Measurements from ENCODE around the gene CHST6. TPM values are rescaled to one million over a fixed set of nuclear protein-coding genes. Genes with fewer than 3 reads are reported as not detected.
A peak's percentile ranks its signal among the peaks of the same experiment; 100 is the strongest.

Gene CHST6
- total and polyA plus RNA-seq, 10 of the 15 experiments (the other 5 are each of a cell fraction or from before 2014, with no cell fraction given) = 0.14 to 2.5 (median 0.51) TPM

GRCh38 chr16:75479421-75479990 is 15.7 kb downstream of the CHST6 start (continued):
- TF ChIP-seq, protein P1, sequence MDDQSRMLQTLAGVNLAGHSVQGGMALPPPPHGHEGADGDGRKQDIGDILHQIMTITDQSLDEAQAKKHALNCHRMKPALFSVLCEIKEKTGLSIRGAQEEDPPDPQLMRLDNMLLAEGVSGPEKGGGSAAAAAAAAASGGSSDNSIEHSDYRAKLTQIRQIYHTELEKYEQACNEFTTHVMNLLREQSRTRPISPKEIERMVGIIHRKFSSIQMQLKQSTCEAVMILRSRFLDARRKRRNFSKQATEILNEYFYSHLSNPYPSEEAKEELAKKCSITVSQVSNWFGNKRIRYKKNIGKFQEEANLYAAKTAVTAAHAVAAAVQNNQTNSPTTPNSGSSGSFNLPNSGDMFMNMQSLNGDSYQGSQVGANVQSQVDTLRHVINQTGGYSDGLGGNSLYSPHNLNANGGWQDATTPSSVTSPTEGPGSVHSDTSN (IDR thresholded peaks at IDR 0.05; ENCODE audit: insufficient replicate concordance, low read depth, low read length) = no peak
- TF ChIP-seq RAD21 (IDR thresholded peaks at IDR 0.05; ENCODE audit: insufficient read depth, low read depth, low read length) = no peak
- TF ChIP-seq IKZF2 (IDR thresholded peaks at IDR 0.05) = no peak

DNA sequence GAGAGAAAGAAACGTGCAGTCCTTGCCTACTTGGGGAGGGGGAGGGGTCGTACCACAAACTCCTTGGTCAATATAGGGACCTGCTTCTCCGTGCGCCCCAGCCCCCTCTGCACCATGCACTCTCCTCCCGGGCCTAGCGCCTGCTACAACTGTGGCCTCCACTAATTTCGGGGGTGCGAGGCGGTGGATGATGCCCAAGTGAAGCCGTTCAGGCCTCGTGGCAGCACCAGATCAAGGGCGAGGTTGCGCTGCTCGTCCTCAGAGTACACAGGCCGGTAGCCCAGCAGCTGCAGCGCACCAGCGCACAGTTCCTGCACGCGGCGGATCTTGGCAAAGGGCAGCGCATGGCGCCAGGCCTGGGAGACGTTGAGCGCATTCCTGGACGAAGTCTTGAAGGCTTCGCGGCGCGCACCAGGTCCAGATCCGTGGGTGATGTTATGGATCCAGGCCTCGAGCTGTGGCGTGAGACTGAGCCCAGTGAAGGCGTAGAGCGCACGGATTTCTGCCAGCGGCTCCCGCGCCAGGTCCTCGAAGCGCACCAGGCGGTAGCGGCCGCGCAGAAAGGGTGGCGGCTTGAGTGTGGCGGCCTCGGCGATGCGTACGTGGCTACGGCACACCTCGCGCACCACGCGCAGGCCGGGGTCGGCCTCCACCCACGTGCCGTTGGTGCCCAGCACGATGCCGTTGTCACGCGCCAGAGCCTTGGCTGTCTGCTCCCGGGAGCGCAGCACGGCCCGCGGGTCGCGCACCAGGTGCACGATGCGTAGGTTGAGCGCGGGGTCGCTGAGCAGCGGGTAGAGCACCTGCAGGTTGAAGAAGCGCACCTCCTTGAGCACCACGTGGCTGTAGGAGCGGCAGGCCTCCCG is 16.5 kb downstream of the CHST6 start:
- DNase-seq (ENCODE audit: low read depth, low spot score) (no peak), ATAC-seq (no peak), FAIRE-seq (no peak)
- RAD21 ChIA-PET (ENCODE audit: unreplicated experiment) = interaction anchor here (1.2 kb wide), 1 partner anchor 282 kb away, joined by 3 read pairs; no protein-coding TSS in a partner anchor
- Histone ChIP-seq H4K20me1 (ENCODE audit: control insufficient read depth, insufficient read depth) (no peaks in the 10 kb centered on the region), H3K9me3 (replicated peaks; ENCODE audit: control insufficient read depth, insufficient read depth, low read length) (no peaks in the 10 kb centered on the region), H3K4me3 (no peak overlapping the region), H3K79me2 (ENCODE audit: control insufficient read depth, insufficient read depth, low read length) (no peaks in the 10 kb centered on the region), H3K27ac (ENCODE audit: control insufficient read depth, insufficient read depth) (no peak overlapping the region), H2AFZ (ENCODE audit: control insufficient read depth, low read depth, low read length) (0 out of 2 replicates have a peak overlapping the region, but pooled peaks have one; percentile 11), H3K9ac (ENCODE audit: control insufficient read depth, insufficient read depth, low read length) (no peak overlapping the region), H3K36me3 (ENCODE audit: control insufficient read depth in 2 of 2, insufficient read depth in 2 of 2, low read length in 1 of 2) (no peaks in the 10 kb centered on the region), H3K4me2 (ENCODE audit: control insufficient read depth, insufficient read depth) (no peak overlapping the region), H3K4me1 (ENCODE audit: control insufficient read depth, insufficient read depth, low read length) (no peaks in the 10 kb centered on the region), H3K27me3 (replicated peaks in 1 of 2; ENCODE audit: control insufficient read depth in 2 of 2, insufficient read depth in 2 of 2, low read length in 1 of 2) (no peaks in the 10 kb centered on the region; a peak in 1 of 4 replicates)
- TF ChIP-seq FOS (IDR thresholded peaks at IDR 0.05; ENCODE audit: borderline replicate concordance, extremely low read depth, insufficient read length) (no peak), TCF12 (IDR thresholded peaks at IDR 0.05; ENCODE audit: low read depth, low read length) (no peak), NKRF (conservative IDR thresholded peaks at IDR 0.05) (no peak)
- WGBS (ENCODE audit: insufficient coverage, insufficient replicate concordance, low lambda C conversion rate, missing lambda C conversion rate) = 88% methylated on average over 71 of the region's 80 CpGs
- intact Hi-C loops (cut with micrococcal nuclease; ENCODE audit: unreplicated experiment) = no loop called here
- in situ Hi-C loops (cut with MboI) = no loop called here
- POLR2A ChIA-PET = no interaction called here
- CTCF ChIA-PET = interaction anchor here (1.0 to 9.1 kb wide), 5 partner anchors 14 to 143 kb away, joined by 3 to 95 read pairs (median 5); no protein-coding TSS in a partner anchor
- SMC1A ChIA-PET (ENCODE audit: uncharacterized antibody, unreplicated experiment) = interaction anchor here (1.4 to 2.4 kb wide), 2 partner anchors 38 to 72 kb away, joined by 5 to 8 read pairs; no protein-coding TSS in a partner anchor
- no TSS peak for BruUV-seq (replicated peaks)

All from GM12878 (cell line).